K562 (cell line): Measurements from ENCODE around the gene NEXN. TPM values are rescaled to one million over a fixed set of nuclear protein-coding genes. Genes with fewer than 3 reads are reported as not detected.

ENCODE experiments used
- ATAC-seq: fragments of 200-7000 bp; cut with Tn5 transposase; 3 replicates; pipeline ENCODE4 v1.9.1; 2020; ENCODE audit warnings: moderate library complexity
- BruUV-seq: library from RNA; stranded (reverse); fragments of 400-500 nt; replicated peaks from 2 replicates; lab custom pipeline; 2021; lab: Mats Ljungman, UMichigan
- CTCF ChIA-PET: fragments of 300-600 bp; formaldehyde crosslinking; extraction: SDS; loops from one replicate; lab custom pipeline; 2021; ENCODE audit warnings: low intra/inter-chr PET ratio; lab: Yijun Ruan, JAX
- POLR2A ChIA-PET: fragments of 300-600, 350-650 bp; sonication (Branson Sonifier 250); formaldehyde crosslinking; extraction: SDS; loops from one replicate; lab custom pipeline; 2021; ENCODE audit warnings: antibody characterized with exemption, inconsistent platforms; lab: Yijun Ruan, JAX
- DNase-seq, 4 experiments: peaks; one replicate each; pipeline versions ENCODE4 v3.0.0 to v3.0.0-alpha.2; 2011 to 2018; ENCODE audit warnings: low spot score in 3 of 4, mixed read lengths in 3 of 4; ENCODE audit errors: extremely low read depth in 1 of 4
- FAIRE-seq: peaks from 2 replicates; lab custom pipeline; 2011; peaks lifted over from hg19 to GRCh38; lab: Jason Lieb, UNC
- H2AFZ ChIP-seq: 2 replicates; pipeline ENCODE4 v1.6.0; 2011; ENCODE audit warnings: low read depth, low read length, control low read depth, inconsistent platforms
- H3K27ac ChIP-seq: fragments of 200-600 bp; 3 replicates; pipeline ENCODE4 v1.8.0; 2011; ENCODE audit warnings: low read depth, mild to moderate bottlenecking, control low read depth, inconsistent platforms, low read length, moderate library complexity, mixed read lengths; ENCODE audit errors: extremely low read depth
- H3K27me3 ChIP-seq, 2 experiments: fragments of 300-600 bp in 1 of 2; 2 replicates in 1 of 2; 3 replicates in 1 of 2; pipeline versions ENCODE4 v1.6.0 to v1.8.0; 2011; ENCODE audit warnings: inconsistent platforms in 2 of 2, low read length in 2 of 2, mild to moderate bottlenecking in 1 of 2, mixed read lengths in 1 of 2, moderate library complexity in 1 of 2; ENCODE audit not compliant: control insufficient read depth in 2 of 2, insufficient read depth in 2 of 2
- H3K36me3 ChIP-seq: fragments of 300-600 bp; 3 replicates; pipeline ENCODE4 v1.8.0; 2011; ENCODE audit warnings: mild to moderate bottlenecking, low read length, inconsistent platforms; ENCODE audit not compliant: control insufficient read depth, insufficient read depth
- H3K4me1 ChIP-seq, 2 experiments: fragments of 200-600 bp in 1 of 2; replicated peaks in 1 of 2; 2 replicates in 1 of 2; 3 replicates in 1 of 2; pipeline versions ENCODE4 v1.5.1 to v1.8.0; 2011; ENCODE audit warnings: inconsistent platforms in 2 of 2, low read length in 2 of 2, mild to moderate bottlenecking in 1 of 2, mixed read lengths in 1 of 2, moderate library complexity in 1 of 2; ENCODE audit not compliant: control insufficient read depth in 2 of 2, insufficient read depth in 2 of 2
- H3K4me2 ChIP-seq: 2 replicates; pipeline ENCODE4 v1.6.1; 2011; ENCODE audit warnings: low read length, control low read depth, inconsistent platforms, mixed read lengths; ENCODE audit not compliant: insufficient read depth
- H3K4me3 ChIP-seq: fragments of 200-600 bp; sonication (generic), shearing (Covaris generic); 2 replicates; pipeline ENCODE4 v1.5.1; 2016; ENCODE audit warnings: control low read depth, inconsistent platforms
- H3K79me2 ChIP-seq: fragments of 200-600 bp; 3 replicates; pipeline ENCODE4 v1.8.0; 2011; ENCODE audit warnings: low read length, inconsistent platforms; ENCODE audit not compliant: control insufficient read depth, insufficient read depth
- H3K9ac ChIP-seq, 2 experiments: 2 replicates each; pipeline versions ENCODE4 v1.6.0 to v1.6.1; 2011; ENCODE audit warnings: low read depth in 2 of 2, low read length in 2 of 2, control low read depth in 1 of 2, inconsistent platforms in 1 of 2, mild to moderate bottlenecking in 1 of 2, mixed read lengths in 1 of 2; ENCODE audit not compliant: insufficient read depth in 1 of 2
- H3K9me1 ChIP-seq: one replicate; pipeline ENCODE4 v1.6.0; 2011; ENCODE audit warnings: inconsistent platforms, mild to moderate bottlenecking, low read length, moderate library complexity; ENCODE audit not compliant: control insufficient read depth, insufficient read depth
- H3K9me3 ChIP-seq: replicated peaks from 2 replicates; pipeline ENCODE4 v1.5.1; 2011; ENCODE audit warnings: low read depth, low read length, inconsistent platforms; ENCODE audit not compliant: control insufficient read depth, insufficient read depth
- H4K20me1 ChIP-seq: replicated peaks from 2 replicates; pipeline ENCODE4 v1.6.1; 2011; ENCODE audit warnings: low read length, inconsistent platforms, mixed read lengths; ENCODE audit not compliant: control insufficient read depth, insufficient read depth
- GATAD2A ChIP-seq: fragments of 450-650 bp; IDR thresholded peaks from 2 replicates; pipeline ENCODE4 v1.6.1; 2017
- GTF2A2 ChIP-seq: IDR thresholded peaks from 2 replicates; pipeline ENCODE4 v1.6.1; 2016; ENCODE audit warnings: mild to moderate bottlenecking, missing genetic modification characterization, missing compliant biosample characterization
- HDAC8 ChIP-seq: fragments of 450-650 bp; IDR thresholded peaks from 2 replicates; pipeline ENCODE4 v1.6.1; 2016; ENCODE audit warnings: mild to moderate bottlenecking, missing genetic modification characterization, moderate library complexity, missing compliant biosample characterization
- HNRNPUL1 ChIP-seq: fragments of 200-400 bp; formaldehyde crosslinking; IDR thresholded peaks from 2 replicates; pipeline ENCODE4 v1.6.1; 2017; ENCODE audit warnings: low read length
- HSF4 ChIP-seq: fragments of 250-450 bp; sonication (Bioruptor Pico); IDR thresholded peaks from 2 replicates; pipeline ENCODE4 v2.1.2; 2022; ENCODE audit warnings: mild to moderate bottlenecking, moderate library complexity, borderline replicate concordance
- KLF16 ChIP-seq: IDR thresholded peaks from 2 replicates; pipeline ENCODE4 v1.6.1; 2016; ENCODE audit warnings: antibody characterized with exemption
- POLR2A ChIP-seq: fragments of 450-650 bp; conservative IDR thresholded peaks from 2 replicates; pipeline ENCODE4 v1.6.1; 2016
- PTTG1 ChIP-seq: fragments of 450-650 bp; IDR thresholded peaks from 2 replicates; pipeline ENCODE4 v1.6.1; 2016; ENCODE audit warnings: low read depth, mild to moderate bottlenecking, missing genetic modification characterization, missing compliant biosample characterization
- SETDB1 ChIP-seq: IDR thresholded peaks from one replicate; pipeline ENCODE4 v1.6.1; 2012; ENCODE audit warnings: low read length, control low read depth, inconsistent platforms
- SNRNP70 ChIP-seq: fragments of 200-400 bp; formaldehyde crosslinking; optimal IDR thresholded peaks from 2 replicates; pipeline ENCODE3; 2017; ENCODE audit warnings: low read depth, low read length
- SRSF9 ChIP-seq: fragments of 200-400 bp; formaldehyde crosslinking; IDR thresholded peaks from 2 replicates; pipeline ENCODE4 v1.6.1; 2017; ENCODE audit warnings: low read depth, low read length, borderline replicate concordance
- TCFL5 ChIP-seq: fragments of 250-450 bp; sonication (Bioruptor Pico); conservative IDR thresholded peaks from 2 replicates; pipeline ENCODE4 v1.6.1; 2021; ENCODE audit warnings: mild to moderate bottlenecking, moderate library complexity, matching md5 sums
- TSC22D4 ChIP-seq: fragments of 450-650 bp; IDR thresholded peaks from 2 replicates; pipeline ENCODE4 v1.6.1; 2016; ENCODE audit warnings: missing genetic modification characterization, missing biosample characterization, control low read depth
- ZNF165 ChIP-seq: fragments of 250-450 bp; sonication (Bioruptor Pico); IDR thresholded peaks from 2 replicates; pipeline ENCODE4 v1.4.0; 2020; ENCODE audit warnings: borderline replicate concordance
- ZNF717 ChIP-seq: fragments of 250-450 bp; sonication (Bioruptor Pico); IDR thresholded peaks from 2 replicates; pipeline ENCODE4 v1.5.0; 2021
- WGBS: fragments of 100-300 bp; shearing (Covaris generic); methylation state at CpG from one replicate; pipeline ENCODE4 v1.1.6; 2016; ENCODE audit warnings: low coverage, mixed read lengths; ENCODE audit not compliant: insufficient coverage; ENCODE audit errors: missing lambda C conversion rate; 5-methylcytosine and 5-hydroxymethylcytosine counted together
- in situ Hi-C: fragments of 300-500 bp; cut with MboI; formaldehyde crosslinking; loops from 4 replicates; pipeline ENCODE4 v1.15.0; 2018; ENCODE audit warnings: inconsistent platforms, mixed read lengths
- intact Hi-C: fragments of 100-400 bp; cut with micrococcal nuclease; formaldehyde crosslinking; loops from 2 replicates; pipeline ENCODE4 v1.14.2; 2022
- polyA plus RNA-seq, 8 experiments: library from polyadenylated mRNA; depleted of rRNA in 4 of 8; stranded (reverse) in 5 of 8; unstranded in 3 of 8; fragments of >200 nt; fragmentation: Nextera tagmentation in 2 of 8; fragmentation: Illumina TruSeq in 1 of 8; extraction: Ambion mirVana in 2 of 8; extraction: Trizol in 1 of 8; gene quantifications; 2 replicates each; pipeline versions ENCODE4 v1.2.1 to v1.2.3, GENCODE V29; 2011 to 2014; ENCODE audit warnings: inconsistent platforms in 1 of 8, missing spikeins in 1 of 8
- total RNA-seq, 7 experiments: library from RNA; depleted of rRNA in 6 of 7; stranded (reverse); fragments of >200 nt in 6 of 7; fragmentation: Illumina TruSeq in 2 of 7; extraction: Trizol in 2 of 7; gene quantifications; 2 replicates each; pipeline versions ENCODE4 v1.2.1 to v1.2.3, GENCODE V29; 2011 to 2021; ENCODE audit warnings: low replicate concordance in 1 of 7
- TF ChIP-seq, protein P1 (sequence below): fragments of 450-650 bp; IDR thresholded peaks from 2 replicates; pipeline ENCODE4 v1.6.1; 2018; ENCODE audit not compliant: partially characterized antibody
- TF ChIP-seq, protein P2 (sequence below): fragments of 250-450 bp; sonication (Bioruptor Pico); IDR thresholded peaks from 2 replicates; pipeline ENCODE4 v1.9.0; 2021; ENCODE audit warnings: mild to moderate bottlenecking
- TF ChIP-seq, protein P3 (sequence below): fragments of 450-650 bp; IDR thresholded peaks from one replicate; pipeline ENCODE4 v1.6.1; 2018; ENCODE audit warnings: mild to moderate bottlenecking, moderate library complexity; ENCODE audit not compliant: partially characterized antibody
- TF ChIP-seq, protein P4 (sequence below): sonication (generic); formaldehyde crosslinking; IDR thresholded peaks from 2 replicates; pipeline ENCODE4 v1.9.0; 2022; ENCODE audit warnings: mild to moderate bottlenecking, missing genetic modification reagents

NEXN gene
- total and polyA plus RNA-seq, 9 of the 15 experiments (the other 6 are each of a cell fraction or from before 2014, with no cell fraction given) = 0.18 to 1.8 (median 0.76) TPM

DNA sequence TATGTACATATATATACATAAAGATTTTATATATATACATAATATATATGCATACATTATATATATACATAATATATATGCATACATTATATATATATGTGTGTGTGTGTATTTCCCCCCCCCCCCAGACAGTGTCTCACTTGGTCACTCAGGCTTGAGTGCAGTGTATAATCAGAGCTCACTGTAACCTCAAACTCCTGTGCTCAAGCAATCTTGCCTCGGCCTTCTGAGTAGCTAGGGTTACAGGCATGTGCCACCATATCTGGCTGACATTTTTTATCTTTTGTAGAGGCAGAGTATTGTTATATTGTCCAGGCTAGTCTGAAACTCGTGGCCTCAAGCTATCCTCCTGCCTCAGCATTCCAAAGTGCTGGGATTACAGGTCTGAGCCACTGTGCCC, 99.5 kb downstream of the NEXN start (continued):
- TF ChIP-seq, protein P1, sequence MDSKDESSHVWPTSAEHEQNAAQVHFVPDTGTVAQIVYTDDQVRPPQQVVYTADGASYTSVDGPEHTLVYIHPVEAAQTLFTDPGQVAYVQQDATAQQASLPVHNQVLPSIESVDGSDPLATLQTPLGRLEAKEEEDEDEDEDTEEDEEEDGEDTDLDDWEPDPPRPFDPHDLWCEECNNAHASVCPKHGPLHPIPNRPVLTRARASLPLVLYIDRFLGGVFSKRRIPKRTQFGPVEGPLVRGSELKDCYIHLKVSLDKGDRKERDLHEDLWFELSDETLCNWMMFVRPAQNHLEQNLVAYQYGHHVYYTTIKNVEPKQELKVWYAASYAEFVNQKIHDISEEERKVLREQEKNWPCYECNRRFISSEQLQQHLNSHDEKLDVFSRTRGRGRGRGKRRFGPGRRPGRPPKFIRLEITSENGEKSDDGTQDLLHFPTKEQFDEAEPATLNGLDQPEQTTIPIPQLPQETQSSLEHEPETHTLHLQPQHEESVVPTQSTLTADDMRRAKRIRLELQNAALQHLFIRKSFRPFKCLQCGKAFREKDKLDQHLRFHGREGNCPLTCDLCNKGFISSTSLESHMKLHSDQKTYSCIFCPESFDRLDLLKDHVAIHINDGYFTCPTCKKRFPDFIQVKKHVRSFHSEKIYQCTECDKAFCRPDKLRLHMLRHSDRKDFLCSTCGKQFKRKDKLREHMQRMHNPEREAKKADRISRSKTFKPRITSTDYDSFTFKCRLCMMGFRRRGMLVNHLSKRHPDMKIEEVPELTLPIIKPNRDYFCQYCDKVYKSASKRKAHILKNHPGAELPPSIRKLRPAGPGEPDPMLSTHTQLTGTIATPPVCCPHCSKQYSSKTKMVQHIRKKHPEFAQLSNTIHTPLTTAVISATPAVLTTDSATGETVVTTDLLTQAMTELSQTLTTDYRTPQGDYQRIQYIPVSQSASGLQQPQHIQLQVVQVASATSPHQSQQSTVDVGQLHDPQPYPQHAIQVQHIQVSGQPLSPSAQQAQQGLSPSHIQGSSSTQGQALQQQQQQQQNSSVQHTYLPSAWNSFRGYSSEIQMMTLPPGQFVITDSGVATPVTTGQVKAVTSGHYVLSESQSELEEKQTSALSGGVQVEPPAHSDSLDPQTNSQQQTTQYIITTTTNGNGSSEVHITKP = no peak
- no peak for TF ChIP-seq ZNF717
- TF ChIP-seq TSC22D4 (tag) = no peak
- TF ChIP-seq GTF2A2 (tag) = no peak

DNA sequence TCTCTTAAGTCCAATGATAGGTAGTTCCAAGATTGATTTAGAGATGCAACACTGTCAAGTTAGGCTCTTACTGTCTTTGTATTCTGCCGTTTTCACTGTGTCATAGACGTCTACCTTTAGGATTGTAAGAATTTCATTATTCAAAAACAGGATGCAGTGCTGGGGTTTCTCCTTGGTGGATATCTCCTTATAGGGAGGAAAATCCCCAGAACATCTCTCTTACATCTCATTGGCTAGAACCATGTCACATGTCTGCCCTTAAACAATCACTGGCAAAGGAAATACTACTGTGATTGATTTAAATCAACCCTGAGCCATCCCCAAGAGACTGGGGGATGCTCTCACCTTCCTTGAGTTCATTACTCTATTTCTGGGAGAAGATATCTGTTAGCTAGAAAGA, 101.3 kb downstream of the NEXN start:
- Histone ChIP-seq H3K9ac (no peak overlapping the region), H3K9me1 (no peaks in the 10 kb centered on the region), H3K36me3 (peaks cover 23% of the 10 kb centered on the region; the same call in 2 of the 3 replicates), H4K20me1 (no peaks in the 10 kb centered on the region), H3K9me3 (no peaks in the 10 kb centered on the region), H3K4me1 (no peaks in the 10 kb centered on the region; a peak in 2 of 5 replicates), H3K27ac (no peak overlapping the region), H3K27me3 (no peaks in the 10 kb centered on the region), H3K4me3 (no peak overlapping the region), H3K79me2 (peaks cover 58% of the 10 kb centered on the region), H2AFZ (no peak overlapping the region), H3K4me2 (no peak overlapping the region)
- ChIA-PET CTCF (no interaction called here), POLR2A (interaction anchor here (2.5 to 9.1 kb wide), 3 partner anchors 9 to 12 kb away, joined by 9 to 118 read pairs (median 22); partner anchors contain the start of genes DNAJB4 and FUBP1)
- intact Hi-C loops (no loop called here), in situ Hi-C loops (no loop called here)
- WGBS = 73% methylated on average over 2 of the region's 2 CpGs
- DNase-seq (peak in 2 of 4 experiments; percentile 17 to 23), ATAC-seq (no peak), FAIRE-seq (peak; percentile 6)
- no TSS peak for BruUV-seq
- no peak for TF ChIP-seq SRSF9
- TF ChIP-seq KLF16 = no peak
- TF ChIP-seq HSF4 = no peak
- TF ChIP-seq, protein P2, sequence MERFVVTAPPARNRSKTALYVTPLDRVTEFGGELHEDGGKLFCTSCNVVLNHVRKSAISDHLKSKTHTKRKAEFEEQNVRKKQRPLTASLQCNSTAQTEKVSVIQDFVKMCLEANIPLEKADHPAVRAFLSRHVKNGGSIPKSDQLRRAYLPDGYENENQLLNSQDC (CRISPR knock-in tag) = no peak
- no peak for TF ChIP-seq HNRNPUL1
- TF ChIP-seq, protein P3, sequence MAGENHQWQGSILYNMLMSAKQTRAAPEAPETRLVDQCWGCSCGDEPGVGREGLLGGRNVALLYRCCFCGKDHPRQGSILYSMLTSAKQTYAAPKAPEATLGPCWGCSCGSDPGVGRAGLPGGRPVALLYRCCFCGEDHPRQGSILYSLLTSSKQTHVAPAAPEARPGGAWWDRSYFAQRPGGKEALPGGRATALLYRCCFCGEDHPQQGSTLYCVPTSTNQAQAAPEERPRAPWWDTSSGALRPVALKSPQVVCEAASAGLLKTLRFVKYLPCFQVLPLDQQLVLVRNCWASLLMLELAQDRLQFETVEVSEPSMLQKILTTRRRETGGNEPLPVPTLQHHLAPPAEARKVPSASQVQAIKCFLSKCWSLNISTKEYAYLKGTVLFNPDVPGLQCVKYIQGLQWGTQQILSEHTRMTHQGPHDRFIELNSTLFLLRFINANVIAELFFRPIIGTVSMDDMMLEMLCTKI = no peak
- no peak for TF ChIP-seq SNRNP70
- TF ChIP-seq ZNF165 (CRISPR knock-in tag) = no peak
- no peak for TF ChIP-seq TCFL5 (CRISPR knock-in tag)
- no peak for TF ChIP-seq GATAD2A
- TF ChIP-seq PTTG1 (tag) = no peak
- no peak for TF ChIP-seq SETDB1
- TF ChIP-seq, protein P4, sequence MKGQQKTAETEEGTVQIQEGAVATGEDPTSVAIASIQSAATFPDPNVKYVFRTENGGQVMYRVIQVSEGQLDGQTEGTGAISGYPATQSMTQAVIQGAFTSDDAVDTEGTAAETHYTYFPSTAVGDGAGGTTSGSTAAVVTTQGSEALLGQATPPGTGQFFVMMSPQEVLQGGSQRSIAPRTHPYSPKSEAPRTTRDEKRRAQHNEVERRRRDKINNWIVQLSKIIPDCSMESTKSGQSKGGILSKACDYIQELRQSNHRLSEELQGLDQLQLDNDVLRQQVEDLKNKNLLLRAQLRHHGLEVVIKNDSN (CRISPR knock-in tag) = no peak
- TF ChIP-seq HDAC8 = no peak
- no peak for TF ChIP-seq POLR2A
